ENCODE results near the gene CLSTN2. TPM values are rescaled to one million over a fixed set of nuclear protein-coding genes. Genes with fewer than 3 reads are reported as not detected.

The CLSTN2 gene
- total RNA-seq, 1 donor from 2014 or later, result 143 TPM

- TF ChIP-seq, protein P1, sequence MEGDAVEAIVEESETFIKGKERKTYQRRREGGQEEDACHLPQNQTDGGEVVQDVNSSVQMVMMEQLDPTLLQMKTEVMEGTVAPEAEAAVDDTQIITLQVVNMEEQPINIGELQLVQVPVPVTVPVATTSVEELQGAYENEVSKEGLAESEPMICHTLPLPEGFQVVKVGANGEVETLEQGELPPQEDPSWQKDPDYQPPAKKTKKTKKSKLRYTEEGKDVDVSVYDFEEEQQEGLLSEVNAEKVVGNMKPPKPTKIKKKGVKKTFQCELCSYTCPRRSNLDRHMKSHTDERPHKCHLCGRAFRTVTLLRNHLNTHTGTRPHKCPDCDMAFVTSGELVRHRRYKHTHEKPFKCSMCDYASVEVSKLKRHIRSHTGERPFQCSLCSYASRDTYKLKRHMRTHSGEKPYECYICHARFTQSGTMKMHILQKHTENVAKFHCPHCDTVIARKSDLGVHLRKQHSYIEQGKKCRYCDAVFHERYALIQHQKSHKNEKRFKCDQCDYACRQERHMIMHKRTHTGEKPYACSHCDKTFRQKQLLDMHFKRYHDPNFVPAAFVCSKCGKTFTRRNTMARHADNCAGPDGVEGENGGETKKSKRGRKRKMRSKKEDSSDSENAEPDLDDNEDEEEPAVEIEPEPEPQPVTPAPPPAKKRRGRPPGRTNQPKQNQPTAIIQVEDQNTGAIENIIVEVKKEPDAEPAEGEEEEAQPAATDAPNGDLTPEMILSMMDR (IDR thresholded peaks at IDR 0.05), result no peak
- Mint-ChIP-seq H3K4me3 (ENCODE audit: unreplicated experiment) (no peak overlapping the region), H3K9me3 (ENCODE audit: unreplicated experiment) (peaks cover 17% of the 10 kb centered on the region), H3K27ac (ENCODE audit: unreplicated experiment) (no peak overlapping the region), H3K36me3 (ENCODE audit: unreplicated experiment) (peaks cover 15% of the 10 kb centered on the region), H3K4me1 (ENCODE audit: unreplicated experiment) (peaks cover 11% of the 10 kb centered on the region), H3K27me3 (ENCODE audit: unreplicated experiment) (no peaks in the 10 kb centered on the region)
- DNase-seq (ENCODE audit: extremely low spot score, unreplicated experiment), result no peak
These were observed 255.0 kb downstream of the CLSTN2 start for GRCh38 chr3:140189976-140190375.

DNA sequence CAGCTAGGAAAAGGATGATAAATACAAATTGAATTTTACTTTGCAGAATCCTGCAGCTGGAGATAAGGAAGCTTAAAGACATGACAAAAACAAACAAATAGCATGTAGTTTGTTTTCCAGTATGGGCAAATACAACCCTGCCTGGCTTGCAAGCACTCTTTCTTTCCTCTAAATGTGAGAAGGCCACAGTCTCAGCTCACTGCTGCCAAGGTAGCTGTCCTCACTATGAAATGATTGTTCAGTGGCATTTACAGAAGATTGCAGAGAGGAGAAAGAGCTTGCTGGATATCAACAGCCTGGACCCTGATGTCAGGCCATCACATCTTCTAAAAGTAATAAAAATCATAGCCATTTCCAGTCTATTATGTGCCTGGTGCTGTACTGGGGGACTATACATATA lies 262.0 kb downstream of the CLSTN2 start:
- no peak overlapping the region for H3K4me3 Mint-ChIP-seq (ENCODE audit: unreplicated experiment)
- no peak overlapping the region for H3K27ac Mint-ChIP-seq (ENCODE audit: unreplicated experiment)
- DNase-seq (ENCODE audit: extremely low spot score, unreplicated experiment), result no peak
- peaks cover 17% of the 10 kb centered on the region for H3K9me3 Mint-ChIP-seq (ENCODE audit: unreplicated experiment)
- H3K4me1 Mint-ChIP-seq (ENCODE audit: unreplicated experiment), result no peaks in the 10 kb centered on the region
- TF ChIP-seq, protein P1 (IDR thresholded peaks at IDR 0.05), result no peak
- H3K27me3 Mint-ChIP-seq (ENCODE audit: unreplicated experiment), result no peaks in the 10 kb centered on the region
- H3K36me3 Mint-ChIP-seq (ENCODE audit: unreplicated experiment), result peaks cover 15% of the 10 kb centered on the region

DNA sequence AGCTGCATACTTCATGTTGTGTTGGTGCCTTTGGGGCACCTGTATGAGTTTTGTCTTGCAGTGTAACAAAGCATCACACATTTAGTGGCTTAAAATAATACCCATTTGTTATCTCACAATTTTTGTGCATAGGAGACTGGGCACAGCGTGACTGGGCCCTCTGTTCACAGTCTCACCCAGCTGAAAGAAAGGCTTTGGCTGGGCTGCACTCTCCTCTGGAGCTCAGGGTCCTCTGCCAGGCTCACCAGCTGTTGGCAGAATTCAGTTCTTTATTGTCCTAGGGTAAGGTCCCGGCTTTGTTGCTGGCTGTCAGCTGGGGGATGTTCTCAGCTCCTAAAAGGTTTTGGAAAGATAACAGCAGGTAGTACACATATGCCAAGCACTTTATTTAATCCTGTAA lies 263.3 kb downstream of the CLSTN2 start:
- TF ChIP-seq, protein P1 (IDR thresholded peaks at IDR 0.05), result no peak
- Mint-ChIP-seq H3K27me3 (ENCODE audit: unreplicated experiment) (no peaks in the 10 kb centered on the region), H3K4me3 (ENCODE audit: unreplicated experiment) (no peak overlapping the region), H3K4me1 (ENCODE audit: unreplicated experiment) (no peaks in the 10 kb centered on the region), H3K36me3 (ENCODE audit: unreplicated experiment) (peaks cover 10% of the 10 kb centered on the region), H3K9me3 (ENCODE audit: unreplicated experiment) (peaks cover 8% of the 10 kb centered on the region), H3K27ac (ENCODE audit: unreplicated experiment) (no peak overlapping the region)
- no peak for DNase-seq (ENCODE audit: extremely low spot score, unreplicated experiment)

DNA sequence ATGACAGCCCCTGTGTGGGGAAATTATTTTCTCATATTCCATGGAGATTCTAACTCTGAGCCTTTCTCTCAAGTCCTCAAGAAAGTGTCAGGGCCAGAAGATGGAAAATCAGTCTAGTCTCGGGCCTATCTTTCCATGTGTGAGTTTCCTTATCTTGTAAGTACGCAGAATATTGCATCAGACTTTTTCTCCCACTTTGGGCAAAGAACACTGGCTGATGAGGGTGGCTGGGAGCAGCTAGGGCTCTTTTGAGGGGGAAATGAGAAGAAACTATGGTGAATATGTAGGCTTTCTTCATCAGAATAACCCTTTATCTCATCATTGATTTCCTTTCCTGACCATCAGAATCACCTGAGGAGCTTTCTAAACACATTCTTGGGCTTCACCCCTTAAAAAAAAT lies 264.0 kb downstream of the CLSTN2 start:
- peaks cover under 1% of the 10 kb centered on the region for H3K9me3 Mint-ChIP-seq (ENCODE audit: unreplicated experiment)

DNA sequence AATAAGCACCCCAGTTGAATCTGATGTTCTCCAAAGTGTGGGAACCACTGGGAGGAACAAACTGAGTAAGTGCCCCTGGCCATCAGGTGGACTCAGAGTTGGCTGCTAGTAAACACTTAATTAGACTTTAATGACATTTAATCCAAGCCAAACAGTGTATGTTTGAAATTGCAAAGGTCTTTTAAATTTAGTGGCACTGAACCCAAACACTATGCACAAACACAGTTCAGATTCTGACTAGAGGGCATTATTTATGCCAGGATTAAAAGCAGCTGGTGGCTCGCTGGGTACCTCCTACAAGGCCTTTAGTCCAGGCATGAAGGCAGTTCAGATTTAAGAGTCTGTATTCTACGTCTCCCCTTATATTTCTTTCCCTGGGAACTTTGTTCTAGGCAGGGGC lies 264.8 kb downstream of the CLSTN2 start:
- Mint-ChIP-seq H3K36me3 (ENCODE audit: unreplicated experiment) (peaks cover 2% of the 10 kb centered on the region), H3K4me1 (ENCODE audit: unreplicated experiment) (no peaks in the 10 kb centered on the region)
- TF ChIP-seq, protein P1 (IDR thresholded peaks at IDR 0.05), result no peak

More for the DNA sequence above, 264.0 kb downstream of the CLSTN2 start:
- DNase-seq (ENCODE audit: extremely low spot score, unreplicated experiment), result no peak
- no peak overlapping the region for H3K27ac Mint-ChIP-seq (ENCODE audit: unreplicated experiment)
- H3K4me3 Mint-ChIP-seq (ENCODE audit: unreplicated experiment), result no peak overlapping the region
- H3K27me3 Mint-ChIP-seq (ENCODE audit: unreplicated experiment), result no peaks in the 10 kb centered on the region
- TF ChIP-seq, protein P1 (IDR thresholded peaks at IDR 0.05), result no peak
- no peaks in the 10 kb centered on the region for H3K4me1 Mint-ChIP-seq (ENCODE audit: unreplicated experiment)
- peaks cover 3% of the 10 kb centered on the region for H3K36me3 Mint-ChIP-seq (ENCODE audit: unreplicated experiment)

More for the DNA sequence above, 264.8 kb downstream of the CLSTN2 start:
- no peak for DNase-seq (ENCODE audit: extremely low spot score, unreplicated experiment)
- Mint-ChIP-seq H3K9me3 (ENCODE audit: unreplicated experiment) (no peaks in the 10 kb centered on the region), H3K4me3 (ENCODE audit: unreplicated experiment) (no peak overlapping the region), H3K27ac (ENCODE audit: unreplicated experiment) (no peak overlapping the region), H3K27me3 (ENCODE audit: unreplicated experiment) (no peaks in the 10 kb centered on the region)

Measured in osteocyte (in vitro differentiated cells).